Urinary bladder (tissue), 4 donors: ENCODE results near the gene GGNBP2. TPM values are rescaled to one million over a fixed set of nuclear protein-coding genes. Genes with fewer than 3 reads are reported as not detected.
"Not testable (repeated sequence)": the region's sequence is repeated elsewhere in the genome, so short reads cannot be mapped to it uniquely, and the experiment has no call there.

ENCODE experiments used
- DNase-seq: peaks from one replicate; pipeline ENCODE4 v3.0.0-alpha.2; 2015; ENCODE audit errors: extremely low spot score
- H3K27ac ChIP-seq: one replicate; pipeline ENCODE4 v1.5.1; 2013; ENCODE audit warnings: low read depth, mild to moderate bottlenecking, moderate library complexity
- H3K36me3 ChIP-seq: one replicate; pipeline ENCODE4 v1.6.1; 2013; ENCODE audit warnings: mild to moderate bottlenecking, moderate library complexity; ENCODE audit not compliant: insufficient read depth
- H3K4me1 ChIP-seq: one replicate; pipeline ENCODE4 v1.6.1; 2013; ENCODE audit warnings: mild to moderate bottlenecking, moderate library complexity; ENCODE audit not compliant: insufficient read depth
- H3K4me3 ChIP-seq: one replicate; pipeline ENCODE4 v1.5.1; 2013; ENCODE audit warnings: low read depth, low read length
- WGBS: extraction: QIAGEN DNeasy Blood & Tissue Kit; methylation state at CpG from one replicate; pipeline ENCODE4 v1.1.7; 2013; 5-methylcytosine and 5-hydroxymethylcytosine counted together
- polyA plus RNA-seq: library from polyadenylated mRNA; stranded (reverse); fragments of 200-250 nt; gene quantifications from one replicate; pipeline ENCODE4 v1.2.3, GENCODE V29; 2013
- total RNA-seq: library from RNA; depleted of rRNA; stranded (reverse); fragments of >200 nt; gene quantifications from one replicate; pipeline ENCODE4 v1.2.3, GENCODE V29; 2014
- donor health status: healthy with polysubstance abuse.
- donor health status: healthy.

The GGNBP2 gene
- total and polyA plus RNA-seq, 2 donors = 46.4 to 86.5 TPM

GRCh38 chr17:36594626-36595401 lies 50.1 kb downstream of the GGNBP2 start:
- Histone ChIP-seq H3K4me1 (no peaks in the 10 kb centered on the region), H3K4me3 (no peak overlapping the region), H3K36me3 (no peaks in the 10 kb centered on the region), H3K27ac (no peak overlapping the region)
- WGBS = 88% methylated on average over 13 of the region's 13 CpGs
- DNase-seq = no peak

DNA sequence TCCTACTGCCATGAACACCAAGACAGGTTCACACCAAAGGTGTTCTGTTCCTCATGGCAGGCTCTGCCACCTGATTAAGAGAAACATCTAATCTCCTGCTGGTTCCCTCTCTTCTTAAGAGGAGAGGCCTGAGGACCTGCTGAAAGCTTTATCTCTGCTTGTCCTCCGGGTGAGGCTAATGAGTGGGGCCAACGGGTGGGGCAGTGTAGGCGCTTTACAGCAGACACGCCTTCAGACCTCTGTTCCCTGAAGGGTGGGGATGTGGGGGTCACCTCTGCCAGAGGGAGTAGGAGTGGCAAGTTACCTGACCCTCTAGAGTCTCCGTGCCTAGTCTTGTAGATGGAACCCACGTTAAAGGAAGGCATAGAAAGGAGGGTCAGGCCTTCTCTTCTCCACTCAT lies 52.5 kb downstream of the GGNBP2 start:
- 86% methylated on average over 6 of the region's 6 CpGs for WGBS
- H3K4me1 ChIP-seq = no peaks in the 10 kb centered on the region
- no peaks in the 10 kb centered on the region for H3K36me3 ChIP-seq
- DNase-seq = no peak
- H3K4me3 ChIP-seq = no peak overlapping the region
- H3K27ac ChIP-seq = no peak overlapping the region

GRCh38 chr17:36597866-36598777 lies 53.4 kb downstream of the GGNBP2 start:
- no peak for DNase-seq
- no peaks in the 10 kb centered on the region for H3K4me1 ChIP-seq
- H3K4me3 ChIP-seq = no peak overlapping the region
- 92% methylated on average over 11 of the region's 11 CpGs for WGBS
- no peak overlapping the region for H3K27ac ChIP-seq
- H3K36me3 ChIP-seq = no peaks in the 10 kb centered on the region

DNA sequence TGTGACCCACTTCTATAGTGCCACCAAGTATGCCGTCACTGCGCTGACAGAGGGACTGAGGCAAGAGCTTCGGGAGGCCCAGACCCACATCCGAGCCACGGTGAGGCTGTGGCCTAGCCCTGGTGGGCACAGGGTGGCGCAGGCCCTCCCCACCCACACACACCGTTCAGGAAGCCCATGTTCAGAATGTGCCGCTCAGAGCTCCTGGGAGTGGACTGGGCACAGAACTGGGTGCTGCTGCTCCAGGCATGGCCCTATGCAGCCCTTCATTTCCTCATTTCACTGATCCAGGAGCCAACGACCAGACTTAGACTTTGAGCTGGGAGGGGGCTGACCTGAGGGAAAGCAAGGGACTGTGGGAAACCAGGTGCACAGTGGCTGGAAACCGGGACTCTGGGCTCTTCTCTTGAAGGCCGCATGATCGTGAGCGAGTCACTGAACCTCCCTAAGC lies 54.3 kb downstream of the GGNBP2 start:
- no peak for DNase-seq
- Histone ChIP-seq H3K4me1 (no peaks in the 10 kb centered on the region), H3K27ac (no peak overlapping the region), H3K4me3 (no peak overlapping the region), H3K36me3 (no peaks in the 10 kb centered on the region)
- 92% methylated on average over 13 of the region's 13 CpGs for WGBS

DNA sequence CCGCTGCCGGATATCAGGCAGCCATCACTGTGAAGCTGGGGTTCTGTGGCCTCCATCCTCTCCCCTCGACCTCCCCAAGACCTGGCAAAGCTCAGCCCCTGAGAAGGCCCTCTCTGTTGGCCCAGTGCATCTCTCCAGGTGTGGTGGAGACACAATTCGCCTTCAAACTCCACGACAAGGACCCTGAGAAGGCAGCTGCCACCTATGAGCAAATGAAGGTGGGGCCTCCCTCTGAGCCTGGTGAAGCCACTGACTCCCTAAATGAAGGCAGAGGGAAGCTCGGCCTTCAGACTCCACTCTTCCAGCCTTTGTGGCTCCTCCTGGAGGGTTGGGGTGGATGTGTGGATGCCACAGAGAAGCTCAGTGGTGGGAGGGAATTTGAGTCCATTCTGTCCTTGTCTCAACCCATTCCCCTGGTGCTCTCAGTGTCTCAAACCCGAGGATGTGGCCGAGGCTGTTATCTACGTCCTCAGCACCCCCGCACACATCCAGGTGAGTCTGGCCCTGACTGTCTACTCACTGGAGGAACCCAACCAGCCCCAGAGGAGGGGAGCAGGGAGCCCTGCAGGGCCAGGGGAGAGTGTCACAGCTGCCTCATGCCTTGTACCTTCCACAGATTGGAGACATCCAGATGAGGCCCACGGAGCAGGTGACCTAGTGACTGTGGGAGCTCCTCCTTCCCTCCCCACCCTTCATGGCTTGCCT lies 55.0 kb downstream of the GGNBP2 start:
- no peak overlapping the region for H3K27ac ChIP-seq
- H3K36me3 ChIP-seq = no peaks in the 10 kb centered on the region
- no peak overlapping the region for H3K4me3 ChIP-seq
- no peaks in the 10 kb centered on the region for H3K4me1 ChIP-seq
- DNase-seq = no peak
- WGBS = 91% methylated on average over 11 of the region's 11 CpGs

- H3K4me3 ChIP-seq = no peak overlapping the region
- DNase-seq = no peak
- H3K27ac ChIP-seq = no peak overlapping the region
- H3K4me1 ChIP-seq = no peaks in the 10 kb centered on the region
- no peaks in the 10 kb centered on the region for H3K36me3 ChIP-seq
- WGBS = 71% methylated on average over 3 of the region's 3 CpGs
Observed at GRCh38 chr17:36600465-36600864, 55.7 kb downstream of the GGNBP2 start.

DNA sequence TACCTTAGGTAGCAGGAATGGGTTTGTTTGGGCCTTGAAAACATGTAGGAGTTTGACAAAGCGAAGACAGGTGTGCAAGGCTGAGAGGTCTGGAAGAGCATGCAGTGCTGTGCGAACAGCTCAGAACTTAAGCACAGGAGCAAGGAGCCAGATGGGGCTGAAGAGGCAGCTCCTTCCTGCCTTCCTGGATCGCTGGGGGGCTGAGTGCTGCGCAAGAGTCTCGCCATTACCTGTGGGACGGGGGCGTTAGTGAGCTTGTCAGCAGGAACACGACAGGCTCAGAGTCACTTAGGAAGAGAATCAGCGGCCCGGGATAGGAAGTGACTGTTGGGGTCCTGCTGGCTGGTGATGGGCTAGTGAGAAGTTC lies 56.2 kb downstream of the GGNBP2 start:
- DNase-seq = no peak
- Histone ChIP-seq H3K27ac (peak overlapping the region; percentile 64), H3K4me3 (peak overlapping the region; percentile 69), H3K4me1 (no peaks in the 10 kb centered on the region), H3K36me3 (no peaks in the 10 kb centered on the region)
- 13% methylated on average over 10 of the region's 10 CpGs for WGBS

DNA sequence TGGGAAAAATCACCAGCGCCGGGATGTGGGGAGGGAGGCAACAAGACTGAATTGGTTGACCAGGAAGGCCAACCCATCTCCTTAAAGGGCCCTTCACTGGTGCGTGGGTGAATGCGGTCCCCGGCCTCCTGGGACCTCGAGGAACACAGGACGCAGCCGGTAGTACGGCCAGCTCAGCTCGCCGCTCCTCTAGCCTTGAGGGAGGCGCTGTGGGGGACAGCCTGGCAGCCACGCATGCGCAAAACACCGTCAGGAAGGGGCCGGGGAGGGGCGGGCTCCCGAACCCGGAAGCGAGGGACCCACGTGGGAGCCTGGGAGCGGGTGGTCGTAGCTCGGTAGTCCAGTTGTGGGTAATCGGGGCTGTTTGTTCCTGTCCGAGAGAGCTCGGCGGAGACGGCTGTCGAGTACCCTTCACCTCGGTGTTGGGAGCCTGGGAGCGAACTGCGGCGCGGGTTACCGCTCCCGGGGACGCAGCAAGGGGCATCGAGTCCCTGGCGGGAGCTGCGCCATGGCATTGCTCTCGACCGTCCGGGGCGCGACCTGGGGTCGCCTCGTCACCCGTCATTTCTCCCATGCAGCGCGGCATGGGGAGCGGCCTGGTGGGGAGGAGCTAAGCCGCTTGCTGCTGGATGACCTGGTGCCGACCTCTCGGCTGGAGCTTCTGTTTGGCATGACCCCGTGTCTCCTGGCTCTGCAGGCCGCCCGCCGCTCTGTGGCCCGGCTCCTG lies 56.7 kb downstream of the GGNBP2 start, which contains the start of gene MRM1:
MRM1 (plus strand) TSS at position 281 of the 727 bp plus-strand sequence; CDS start at position 509, 228 bp downstream.
- Histone ChIP-seq H3K27ac (peak within 1 kb of the TSS; percentile 64), H3K4me3 (peak within 1 kb of the TSS; percentile 69), H3K4me1 (no peaks in the 10 kb centered on the region), H3K36me3 (no peaks in the 10 kb centered on the region)
- under 1% methylated on average over 60 of the region's 60 CpGs for WGBS
- peak; percentile 72 for DNase-seq

DNA sequence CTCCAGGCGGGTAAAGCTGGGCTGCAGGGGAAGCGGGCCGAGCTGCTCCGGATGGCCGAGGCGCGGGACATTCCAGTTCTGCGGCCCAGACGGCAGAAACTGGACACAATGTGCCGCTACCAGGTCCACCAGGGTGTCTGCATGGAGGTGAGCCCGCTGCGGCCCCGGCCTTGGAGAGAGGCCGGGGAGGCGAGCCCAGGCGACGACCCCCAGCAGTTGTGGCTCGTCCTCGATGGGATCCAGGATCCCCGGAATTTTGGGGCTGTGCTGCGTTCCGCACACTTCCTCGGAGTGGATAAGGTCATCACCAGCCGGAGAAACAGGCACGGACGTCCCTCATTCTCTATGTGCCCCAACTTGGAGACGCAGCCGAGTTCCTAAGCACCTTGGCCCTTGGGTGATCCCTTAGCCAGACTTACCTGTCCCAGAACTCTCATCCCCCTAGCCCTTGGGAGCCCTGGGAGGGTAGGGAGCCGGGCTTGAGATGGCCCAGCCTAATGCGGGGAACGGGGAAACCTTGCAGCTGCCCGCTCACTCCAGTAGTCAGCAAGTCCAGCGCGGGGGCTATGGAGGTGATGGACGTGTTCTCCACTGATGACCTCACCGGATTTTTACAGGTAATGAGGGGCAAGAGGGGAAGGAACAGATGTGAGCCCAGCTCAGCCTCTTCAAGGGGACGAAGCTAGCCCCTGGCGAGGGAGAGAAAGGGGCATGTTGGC lies 57.5 kb downstream of the GGNBP2 start:
- no peak for DNase-seq
- no peaks in the 10 kb centered on the region for H3K4me1 ChIP-seq
- H3K4me3 ChIP-seq = peak overlapping the region; percentile 69
- no peak overlapping the region for H3K27ac ChIP-seq
- WGBS = 4% methylated on average over 38 of the region's 38 CpGs
- H3K36me3 ChIP-seq = no peaks in the 10 kb centered on the region

DNA sequence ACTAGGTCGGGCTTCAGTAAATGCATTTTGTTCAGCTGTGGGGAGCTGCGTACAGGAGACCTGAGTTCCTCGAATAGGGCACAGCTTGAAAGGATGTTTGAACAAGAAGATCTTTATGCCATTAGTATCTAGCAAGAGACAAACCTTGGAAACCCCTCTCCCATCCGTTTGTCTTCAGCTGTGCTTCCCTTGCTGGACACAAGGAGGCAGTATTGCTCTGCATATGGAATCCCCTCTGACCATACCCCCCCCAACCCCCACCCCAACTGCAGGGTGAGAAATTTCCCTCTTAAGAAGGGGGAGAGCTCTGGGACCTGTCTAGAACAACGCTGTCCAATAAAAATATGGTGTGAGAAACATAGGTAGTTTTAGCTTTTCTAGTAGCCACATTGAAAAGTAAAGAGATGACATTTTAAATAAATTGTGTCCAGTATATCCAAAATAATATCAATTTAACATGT lies 58.2 kb downstream of the GGNBP2 start:
- H3K4me3 ChIP-seq = peak overlapping the region; percentile 69
- H3K27ac ChIP-seq = no peak overlapping the region
- DNase-seq = no peak
- H3K36me3 ChIP-seq = no peaks in the 10 kb centered on the region
- WGBS = 17% methylated on average over 5 of the region's 5 CpGs
- no peaks in the 10 kb centered on the region for H3K4me1 ChIP-seq

GRCh38 chr17:36605028-36605427 lies 60.3 kb downstream of the GGNBP2 start:
- H3K4me1 ChIP-seq, H3K27ac ChIP-seq, DNase-seq, H3K36me3 ChIP-seq, H3K4me3 ChIP-seq: not testable (repeated sequence)
- 97% methylated on average over 5 of the region's 5 CpGs for WGBS

DNA sequence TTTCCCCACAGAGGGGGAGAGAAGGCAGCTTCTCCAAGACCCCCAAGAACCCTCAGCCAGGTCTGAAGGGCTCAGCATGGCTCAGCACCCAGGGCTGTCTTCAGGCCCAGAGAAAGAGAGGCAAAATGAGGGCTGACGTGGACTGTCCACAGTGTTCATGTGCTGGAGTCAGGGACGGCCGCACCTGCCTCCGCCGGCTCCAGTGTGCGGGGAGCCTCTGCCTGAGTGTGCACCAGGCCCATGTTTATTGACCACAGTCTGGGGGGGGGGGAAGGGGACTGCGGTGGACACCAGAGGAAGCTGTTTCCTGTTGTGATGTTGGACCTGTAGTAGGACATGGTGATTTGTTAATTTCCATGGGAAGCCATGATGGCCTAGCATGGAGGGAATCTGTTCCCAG lies 63.6 kb downstream of the GGNBP2 start:
- H3K36me3 ChIP-seq = no peaks in the 10 kb centered on the region
- H3K4me1 ChIP-seq = no peaks in the 10 kb centered on the region
- DNase-seq = no peak
- H3K27ac ChIP-seq = no peak overlapping the region
- no peak overlapping the region for H3K4me3 ChIP-seq
- 79% methylated on average over 7 of the region's 7 CpGs for WGBS
